Smooth muscle cell (in vitro differentiated cells): ENCODE results near the gene HOXB4. TPM values are rescaled to one million over a fixed set of nuclear protein-coding genes. Genes with fewer than 3 reads are reported as not detected.
A peak's percentile ranks its signal among the peaks of the same experiment; 100 is the strongest.

Experiments used
- DNase-seq: peaks from one replicate; lab custom pipeline; 2025; ENCODE audit not compliant: unreplicated experiment; lab: John Stamatoyannopoulos, UW
- H2AFZ ChIP-seq: fragments of 200-600 bp; sonication (generic); 2 replicates; pipeline ENCODE4 v1.6.0; 2016; ENCODE audit warnings: antibody characterized with exemption, low read depth, mild to moderate bottlenecking
- H3F3A ChIP-seq: fragments of 200-600 bp; sonication (generic); 2 replicates; pipeline ENCODE4 v1.6.0; 2017; ENCODE audit warnings: antibody characterized with exemption, low read depth
- H3K27ac ChIP-seq: fragments of 200-600 bp; sonication (generic); 2 replicates; pipeline ENCODE4 v1.5.1; 2016; ENCODE audit warnings: low read depth, mild to moderate bottlenecking
- H3K27me3 ChIP-seq: fragments of 200-600 bp; sonication (generic); 2 replicates; pipeline ENCODE4 v1.6.1; 2016; ENCODE audit warnings: low read depth, mild to moderate bottlenecking
- H3K36me3 ChIP-seq: fragments of 200-600 bp; sonication (generic); 2 replicates; pipeline ENCODE4 v1.5.1; 2016; ENCODE audit warnings: low read depth
- H3K4me1 ChIP-seq: fragments of 200-600 bp; sonication (generic); 2 replicates; pipeline ENCODE4 v1.5.1; 2016; ENCODE audit warnings: low read depth
- H3K4me2 ChIP-seq: fragments of 200-600 bp; sonication (generic); 2 replicates; pipeline ENCODE4 v1.6.0; 2016; ENCODE audit warnings: mild to moderate bottlenecking
- H3K4me3 ChIP-seq: fragments of 200-600 bp; sonication (generic); 2 replicates; pipeline ENCODE4 v1.5.1; 2016; ENCODE audit warnings: mild to moderate bottlenecking
- H3K79me2 ChIP-seq: fragments of 200-600 bp; sonication (generic); 2 replicates; pipeline ENCODE4 v1.6.0; 2016; ENCODE audit warnings: low read depth, mild to moderate bottlenecking
- H3K9ac ChIP-seq: fragments of 200-600 bp; sonication (generic); 2 replicates; pipeline ENCODE4 v1.6.0; 2016; ENCODE audit warnings: low read depth
- H3K9me3 ChIP-seq: fragments of 200-600 bp; sonication (generic); replicated peaks from 2 replicates; pipeline ENCODE4 v1.5.1; 2016; ENCODE audit warnings: low read depth
- H4K20me1 ChIP-seq: fragments of 200-600 bp; sonication (generic); 2 replicates; pipeline ENCODE4 v1.6.0; 2016; ENCODE audit warnings: low read depth
- CTCF ChIP-seq: fragments of 200-600 bp; sonication (generic); IDR thresholded peaks from 2 replicates; pipeline ENCODE4 v1.5.1; 2017; ENCODE audit warnings: borderline replicate concordance, mild to moderate bottlenecking, antibody characterized with exemption; ENCODE audit not compliant: insufficient read depth, poor library complexity, severe bottlenecking
- WGBS: methylation state at CpG from one replicate; pipeline ENCODE4 v1.1.7; 2016; ENCODE audit warnings: low lambda C conversion rate; 5-methylcytosine and 5-hydroxymethylcytosine counted together
- polyA plus RNA-seq: library from polyadenylated mRNA; unstranded; fragments of >200 nt; fragmentation: Nextera tagmentation; extraction: Ambion mirVana; gene quantifications from 2 replicates; pipeline ENCODE4 v1.2.1, GENCODE V29; 2016
- total RNA-seq: library from RNA; depleted of rRNA; stranded (reverse); fragments of >200 nt; gene quantifications from 2 replicates; pipeline ENCODE4 v1.2.3, GENCODE V29; 2014

Gene HOXB4
- total and polyA plus RNA-seq, 2 experiments from 2014 or later: 0.96 to 2.6 TPM

DNA sequence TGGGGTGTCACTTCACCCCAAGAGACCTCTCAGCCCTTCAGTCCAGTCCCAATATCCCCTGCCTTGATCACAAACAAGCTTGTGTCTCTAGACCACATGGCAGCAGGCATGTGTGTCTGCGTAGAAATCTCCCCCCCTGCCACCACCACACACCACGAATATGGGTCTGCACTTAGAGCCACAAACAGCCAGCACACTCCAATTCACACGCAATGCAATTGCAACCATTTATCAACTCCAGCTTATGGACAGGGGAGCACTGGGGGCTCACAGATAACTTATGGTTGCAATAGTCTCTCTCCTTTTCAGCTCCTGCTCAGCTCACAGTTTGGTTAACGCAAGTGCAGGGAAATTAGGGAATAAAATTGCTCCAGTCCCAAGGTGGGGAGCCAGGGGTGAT lies 45.4 kb upstream of the HOXB4 start:
- H3K9ac ChIP-seq: no peak overlapping the region
- no peak for TF ChIP-seq CTCF
- H3K27me3 ChIP-seq: peaks cover 93% of the 10 kb centered on the region
- H3K36me3 ChIP-seq: no peaks in the 10 kb centered on the region
- H4K20me1 ChIP-seq: peaks cover 56% of the 10 kb centered on the region
- peaks cover 15% of the 10 kb centered on the region for H3K4me1 ChIP-seq
- H3K9me3 ChIP-seq: no peaks in the 10 kb centered on the region
- H3K79me2 ChIP-seq: peaks cover 38% of the 10 kb centered on the region
- peak overlapping the region; percentile 99 for H3K4me2 ChIP-seq
- 27% methylated on average over 4 of the region's 4 CpGs for WGBS
- H3F3A ChIP-seq: no peaks in the 10 kb centered on the region
- no peak overlapping the region for H3K4me3 ChIP-seq
- DNase-seq: no peak
- H2AFZ ChIP-seq: no peak overlapping the region
- H3K27ac ChIP-seq: no peak overlapping the region

- H3K4me3 ChIP-seq: no peak overlapping the region
- 40% methylated on average over 11 of the region's 11 CpGs for WGBS
- H3K27me3 ChIP-seq: peaks cover 92% of the 10 kb centered on the region
- H4K20me1 ChIP-seq: peaks cover 61% of the 10 kb centered on the region
- H3K4me1 ChIP-seq: peaks cover 15% of the 10 kb centered on the region
- H3F3A ChIP-seq: no peaks in the 10 kb centered on the region
- no peak for DNase-seq
- H3K9me3 ChIP-seq: no peaks in the 10 kb centered on the region
- no peak overlapping the region for H3K27ac ChIP-seq
- peak overlapping the region; percentile 99 for H3K4me2 ChIP-seq
- no peak overlapping the region for H3K9ac ChIP-seq
- TF ChIP-seq CTCF: no peak
- H3K79me2 ChIP-seq: peaks cover 44% of the 10 kb centered on the region
- H2AFZ ChIP-seq: no peak overlapping the region
- H3K36me3 ChIP-seq: no peaks in the 10 kb centered on the region
Measured at GRCh38 chr17:48622857-48623256, 44.7 kb upstream of the HOXB4 start.

- no peak for TF ChIP-seq CTCF
- peaks cover 15% of the 10 kb centered on the region for H3K4me1 ChIP-seq
- H3K27me3 ChIP-seq: peaks cover 92% of the 10 kb centered on the region
- no peak for DNase-seq
- no peaks in the 10 kb centered on the region for H3K36me3 ChIP-seq
- no peak overlapping the region for H2AFZ ChIP-seq
- no peaks in the 10 kb centered on the region for H3K9me3 ChIP-seq
- H3K9ac ChIP-seq: no peak overlapping the region
- 28% methylated on average over 40 of the region's 41 CpGs for WGBS
- H3K79me2 ChIP-seq: peaks cover 50% of the 10 kb centered on the region
- H3K4me2 ChIP-seq: peak overlapping the region; percentile 91
- no peaks in the 10 kb centered on the region for H3F3A ChIP-seq
- H3K27ac ChIP-seq: peak overlapping the region; percentile 66
- H3K4me3 ChIP-seq: no peak overlapping the region
- peaks cover 73% of the 10 kb centered on the region for H4K20me1 ChIP-seq
Measured at GRCh38 chr17:48621410-48622392, 43.6 kb upstream of the HOXB4 start.
